Measurements from ENCODE around the gene HMGXB3.

DNA sequence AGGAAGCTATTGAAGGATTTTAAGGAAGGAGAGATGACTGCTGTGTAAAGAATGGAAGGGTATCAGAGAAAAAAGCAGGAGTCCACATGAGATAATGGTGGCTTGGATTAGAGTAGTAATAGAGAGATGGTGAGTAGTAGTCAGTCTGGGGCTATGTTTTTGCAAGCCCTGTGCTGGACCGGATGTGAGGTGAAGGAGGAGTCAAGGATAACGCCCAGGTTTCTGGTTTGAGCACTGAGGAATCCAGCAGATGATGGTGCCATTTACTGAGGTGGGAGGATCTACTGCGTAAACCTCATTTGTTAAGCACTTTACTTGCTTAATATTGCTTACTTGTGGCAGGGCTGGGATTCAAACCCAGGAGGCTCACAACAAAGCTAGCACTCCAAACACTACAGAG lies 1.2 kb upstream of the HMGXB3 start:
- TF ChIP-seq EZH2phosphoT487 (IDR thresholded peaks at IDR 0.05; ENCODE audit: low read length), result no peak
- no peak for TF ChIP-seq EZH2 (optimal IDR thresholded peaks at IDR 0.05; ENCODE audit: low read depth, low read length)
- TF ChIP-seq, protein P1, sequence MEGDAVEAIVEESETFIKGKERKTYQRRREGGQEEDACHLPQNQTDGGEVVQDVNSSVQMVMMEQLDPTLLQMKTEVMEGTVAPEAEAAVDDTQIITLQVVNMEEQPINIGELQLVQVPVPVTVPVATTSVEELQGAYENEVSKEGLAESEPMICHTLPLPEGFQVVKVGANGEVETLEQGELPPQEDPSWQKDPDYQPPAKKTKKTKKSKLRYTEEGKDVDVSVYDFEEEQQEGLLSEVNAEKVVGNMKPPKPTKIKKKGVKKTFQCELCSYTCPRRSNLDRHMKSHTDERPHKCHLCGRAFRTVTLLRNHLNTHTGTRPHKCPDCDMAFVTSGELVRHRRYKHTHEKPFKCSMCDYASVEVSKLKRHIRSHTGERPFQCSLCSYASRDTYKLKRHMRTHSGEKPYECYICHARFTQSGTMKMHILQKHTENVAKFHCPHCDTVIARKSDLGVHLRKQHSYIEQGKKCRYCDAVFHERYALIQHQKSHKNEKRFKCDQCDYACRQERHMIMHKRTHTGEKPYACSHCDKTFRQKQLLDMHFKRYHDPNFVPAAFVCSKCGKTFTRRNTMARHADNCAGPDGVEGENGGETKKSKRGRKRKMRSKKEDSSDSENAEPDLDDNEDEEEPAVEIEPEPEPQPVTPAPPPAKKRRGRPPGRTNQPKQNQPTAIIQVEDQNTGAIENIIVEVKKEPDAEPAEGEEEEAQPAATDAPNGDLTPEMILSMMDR (IDR thresholded peaks at IDR 0.05; ENCODE audit: low read length), result no peak

All from MM.1S (cell line).